VCaP (cell line): Measurements from ENCODE around the gene ARHGAP23.

Source experiments
- H3K27ac ChIP-seq: fragments of 450-650 bp; 2 replicates; pipeline ENCODE4 v1.5.1; 2017
- TF ChIP-seq, protein P1 (sequence below): fragments of 450-650 bp; conservative IDR thresholded peaks from 2 replicates; pipeline ENCODE4 v1.5.1; 2017; ENCODE audit warnings: mild to moderate bottlenecking, moderate library complexity

Gene ARHGAP23

DNA sequence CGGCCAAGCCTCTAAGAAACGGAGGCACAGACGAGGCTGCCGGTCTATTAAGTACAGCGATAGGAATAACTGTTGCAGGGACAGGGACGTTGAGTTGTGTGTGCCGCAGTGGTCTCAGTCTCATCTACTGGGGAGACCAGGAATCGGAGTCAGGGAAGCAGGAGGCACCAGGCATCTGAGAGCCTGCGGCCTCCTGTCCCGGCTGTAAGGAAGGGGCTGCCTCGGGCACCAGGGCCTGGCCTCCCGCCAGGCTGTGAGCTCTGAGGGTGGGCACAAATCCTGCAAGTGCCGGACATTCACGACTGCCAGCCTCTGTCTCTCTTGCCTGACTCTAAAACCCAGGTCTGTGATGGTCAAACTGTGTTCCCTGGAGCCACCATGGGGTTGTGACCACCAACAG lies 76.0 kb downstream of the ARHGAP23 start:
- TF ChIP-seq, protein P1, sequence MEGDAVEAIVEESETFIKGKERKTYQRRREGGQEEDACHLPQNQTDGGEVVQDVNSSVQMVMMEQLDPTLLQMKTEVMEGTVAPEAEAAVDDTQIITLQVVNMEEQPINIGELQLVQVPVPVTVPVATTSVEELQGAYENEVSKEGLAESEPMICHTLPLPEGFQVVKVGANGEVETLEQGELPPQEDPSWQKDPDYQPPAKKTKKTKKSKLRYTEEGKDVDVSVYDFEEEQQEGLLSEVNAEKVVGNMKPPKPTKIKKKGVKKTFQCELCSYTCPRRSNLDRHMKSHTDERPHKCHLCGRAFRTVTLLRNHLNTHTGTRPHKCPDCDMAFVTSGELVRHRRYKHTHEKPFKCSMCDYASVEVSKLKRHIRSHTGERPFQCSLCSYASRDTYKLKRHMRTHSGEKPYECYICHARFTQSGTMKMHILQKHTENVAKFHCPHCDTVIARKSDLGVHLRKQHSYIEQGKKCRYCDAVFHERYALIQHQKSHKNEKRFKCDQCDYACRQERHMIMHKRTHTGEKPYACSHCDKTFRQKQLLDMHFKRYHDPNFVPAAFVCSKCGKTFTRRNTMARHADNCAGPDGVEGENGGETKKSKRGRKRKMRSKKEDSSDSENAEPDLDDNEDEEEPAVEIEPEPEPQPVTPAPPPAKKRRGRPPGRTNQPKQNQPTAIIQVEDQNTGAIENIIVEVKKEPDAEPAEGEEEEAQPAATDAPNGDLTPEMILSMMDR: no peak

DNA sequence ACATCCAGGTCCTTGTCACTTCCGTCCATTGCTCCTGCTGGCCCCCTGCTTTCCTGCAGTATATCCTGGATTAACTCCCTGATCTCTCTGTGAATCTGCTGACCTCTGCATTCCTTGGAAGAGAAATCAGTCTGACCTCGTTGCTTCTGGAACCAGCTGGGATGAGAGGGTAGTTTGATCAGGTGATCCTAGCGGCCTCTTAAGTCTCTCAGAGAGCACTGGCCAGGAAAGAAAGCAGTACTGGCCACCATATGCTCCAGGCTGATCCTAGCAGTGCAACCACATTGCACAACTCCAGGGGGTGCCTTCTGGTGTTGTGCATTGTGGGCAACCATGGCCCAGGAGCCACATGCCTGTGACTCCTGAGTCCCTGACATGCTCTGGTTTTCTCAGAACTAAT lies 79.2 kb downstream of the ARHGAP23 start:
- no peak overlapping the region for H3K27ac ChIP-seq
- TF ChIP-seq, protein P1: no peak

More for the DNA sequence above, 76.0 kb downstream of the ARHGAP23 start:
- no peak overlapping the region for H3K27ac ChIP-seq

DNA sequence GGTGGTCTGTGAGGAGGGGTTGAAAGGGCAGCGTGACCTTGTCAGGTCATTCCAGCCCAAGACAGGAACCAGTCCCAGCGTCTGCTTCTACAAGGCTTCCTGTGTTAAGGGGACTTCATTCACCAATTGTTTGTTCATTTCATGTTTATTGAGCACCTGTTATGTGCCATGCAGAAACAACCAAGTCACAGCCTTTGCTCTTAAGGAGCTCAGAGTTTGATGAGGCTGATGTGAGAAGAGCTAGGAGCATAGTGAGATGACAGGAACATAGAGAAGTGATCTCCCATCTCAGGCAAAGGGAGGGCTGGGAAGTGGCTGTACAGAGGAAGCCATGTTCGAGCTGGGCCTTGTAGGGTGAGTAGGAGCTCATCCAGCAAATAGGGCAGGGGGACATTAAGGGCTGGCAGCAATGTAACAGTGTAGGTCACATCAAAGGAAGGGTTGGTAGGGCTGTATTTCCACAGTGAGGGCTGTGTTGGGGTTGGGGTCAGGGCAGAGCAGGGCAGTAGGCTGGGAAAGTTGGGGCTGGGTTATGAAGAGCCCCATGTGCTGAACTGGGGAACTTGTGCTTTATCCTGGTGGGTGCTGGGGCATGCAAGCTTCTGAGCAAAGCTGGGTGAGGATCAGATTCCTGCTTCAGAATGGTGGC lies 79.8 kb downstream of the ARHGAP23 start:
- TF ChIP-seq, protein P1: no peak
- no peak overlapping the region for H3K27ac ChIP-seq

DNA sequence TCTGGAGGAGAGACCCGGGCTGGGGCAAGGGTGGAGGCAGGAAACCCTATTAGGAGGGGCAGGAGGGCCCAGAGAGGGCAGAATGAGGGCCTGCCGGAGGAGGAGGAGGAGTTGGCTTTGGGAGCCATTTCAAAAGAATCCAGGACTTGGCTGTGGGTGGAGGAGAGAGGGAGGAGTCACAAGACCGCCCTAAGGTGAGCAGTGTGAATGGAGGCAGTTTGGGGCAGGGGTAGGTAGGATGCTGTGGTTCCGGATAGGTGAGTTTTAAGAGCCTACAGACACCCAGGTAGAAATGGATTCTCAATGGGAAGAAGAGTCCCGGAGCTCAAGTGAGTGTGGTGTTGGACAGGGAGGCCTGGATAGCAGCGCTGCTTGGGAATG lies 80.3 kb downstream of the ARHGAP23 start:
- no peak overlapping the region for H3K27ac ChIP-seq
- TF ChIP-seq, protein P1: no peak

DNA sequence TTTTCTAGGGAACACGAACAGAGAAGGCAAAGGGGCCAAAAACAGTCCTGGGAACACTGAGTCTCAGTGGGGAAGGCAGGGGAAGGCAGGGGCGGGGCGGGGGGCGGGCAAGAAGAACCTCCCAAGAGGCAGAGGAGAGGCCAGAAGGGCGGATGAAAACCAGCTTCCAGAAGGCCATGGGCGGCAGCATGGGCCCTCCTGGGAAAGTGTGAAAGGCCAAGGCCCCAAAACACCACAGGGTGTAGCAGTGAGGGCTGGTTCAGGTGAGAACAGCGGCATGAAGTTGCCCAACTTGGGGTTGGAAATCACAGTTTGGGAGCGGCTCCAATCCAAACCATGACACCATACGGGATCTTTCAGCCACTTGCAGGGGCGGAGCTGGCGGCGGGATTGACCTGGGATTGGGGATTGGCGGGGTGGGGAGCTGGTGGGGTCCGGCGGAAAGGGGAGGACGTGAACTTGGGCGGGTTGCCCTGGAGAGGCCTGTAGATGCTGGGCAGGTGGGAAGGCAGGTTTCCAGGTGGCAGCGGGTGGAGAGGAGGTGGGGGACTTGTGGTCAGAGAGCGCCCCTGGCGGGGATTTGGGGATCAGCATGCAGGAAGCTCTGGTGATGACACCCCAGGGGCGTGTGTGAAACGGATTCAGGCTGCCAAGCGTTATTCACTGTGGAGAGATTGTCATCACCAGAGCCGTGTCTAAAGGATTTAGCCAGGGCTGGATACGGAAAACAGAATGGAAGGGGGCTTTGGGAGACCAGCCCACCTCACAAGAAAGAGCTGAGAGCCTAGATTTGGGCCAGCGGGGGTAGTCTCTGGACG lies 80.9 kb downstream of the ARHGAP23 start:
- no peak overlapping the region for H3K27ac ChIP-seq
- TF ChIP-seq, protein P1: no peak

DNA sequence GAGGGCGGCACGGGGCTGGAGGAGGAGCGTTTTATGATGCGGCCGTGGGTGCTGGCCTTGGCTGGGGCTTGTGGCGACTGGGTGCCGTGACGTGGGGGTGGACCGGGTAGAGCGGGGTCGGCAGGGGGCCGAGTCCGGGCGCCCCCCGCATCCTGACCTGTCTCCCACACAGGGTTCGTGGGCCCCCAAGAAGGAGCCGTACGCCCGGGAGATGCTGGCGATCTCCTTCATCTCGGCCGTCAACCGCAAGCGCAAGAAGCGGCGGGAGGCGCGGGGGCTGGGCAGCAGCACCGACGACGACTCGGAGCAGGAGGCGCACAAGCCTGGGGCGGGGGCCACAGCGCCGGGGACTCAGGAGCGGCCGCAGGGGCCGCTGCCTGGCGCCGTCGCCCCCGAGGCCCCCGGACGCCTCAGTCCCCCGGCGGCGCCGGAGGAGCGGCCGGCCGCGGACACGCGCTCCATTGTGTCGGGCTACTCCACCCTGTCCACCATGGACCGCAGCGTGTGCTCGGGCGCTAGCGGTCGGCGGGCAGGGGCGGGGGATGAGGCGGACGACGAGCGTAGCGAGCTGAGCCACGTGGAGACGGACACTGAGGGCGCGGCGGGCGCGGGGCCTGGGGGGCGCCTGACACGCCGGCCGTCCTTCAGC lies 81.6 kb downstream of the ARHGAP23 start:
- TF ChIP-seq, protein P1: no peak
- no peak overlapping the region for H3K27ac ChIP-seq

DNA sequence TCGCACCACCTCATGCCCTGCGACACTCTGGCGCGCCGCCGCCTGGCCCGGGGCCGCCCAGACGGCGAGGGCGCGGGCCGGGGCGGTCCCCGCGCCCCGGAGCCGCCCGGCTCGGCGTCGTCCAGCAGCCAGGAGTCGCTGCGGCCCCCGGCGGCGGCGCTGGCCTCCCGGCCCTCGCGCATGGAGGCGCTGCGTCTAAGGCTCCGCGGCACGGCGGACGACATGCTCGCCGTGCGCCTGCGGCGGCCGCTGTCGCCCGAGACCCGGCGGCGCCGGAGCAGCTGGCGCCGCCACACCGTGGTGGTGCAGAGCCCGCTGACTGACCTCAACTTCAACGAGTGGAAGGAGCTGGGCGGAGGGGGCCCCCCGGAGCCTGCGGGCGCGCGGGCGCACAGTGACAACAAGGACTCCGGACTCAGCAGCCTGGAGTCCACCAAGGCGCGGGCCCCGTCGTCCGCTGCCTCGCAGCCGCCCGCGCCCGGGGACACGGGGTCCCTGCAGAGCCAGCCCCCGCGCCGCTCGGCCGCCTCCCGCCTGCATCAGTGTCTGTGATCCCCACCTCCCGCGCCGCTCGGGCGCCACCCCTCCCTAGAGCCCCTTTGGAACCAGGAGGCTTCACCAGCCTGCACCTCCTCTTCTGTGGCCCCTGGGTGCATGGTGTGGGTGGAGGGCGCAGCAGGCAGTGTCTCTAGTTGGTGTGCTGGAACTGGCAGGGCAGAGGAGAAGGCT lies 82.3 kb downstream of the ARHGAP23 start:
- TF ChIP-seq, protein P1: peak; percentile 75
- no peak overlapping the region for H3K27ac ChIP-seq
